ENCODE measurements around the gene AGTRAP. TPM values are rescaled to one million over a fixed set of nuclear protein-coding genes. Genes with fewer than 3 reads are reported as not detected.

Gene AGTRAP
- total RNA-seq, 2 experiments from 2014 or later = 21.3 to 21.8 TPM

- ATAC-seq (ENCODE audit: poor library complexity) (no peak), DNase-seq (no peak)
- Histone ChIP-seq H3K27ac (ENCODE audit: low read depth in 1 of 2, low read length in 2 of 2) (no peak overlapping the region), H3K9me3 (ENCODE audit: control insufficient read depth in 1 of 2, insufficient read depth in 1 of 2, low read length in 2 of 2) (no peaks in the 10 kb centered on the region), H3K4me3 (ENCODE audit: low read length) (no peak overlapping the region), H3K4me1 (ENCODE audit: insufficient read depth, low read length) (no peaks in the 10 kb centered on the region), H3K27me3 (ENCODE audit: control insufficient read depth in 1 of 2, insufficient read depth in 2 of 2, low read length in 2 of 2) (peaks cover 5 to 13% of the 10 kb centered on the region in 2 experiments), H3K36me3 (ENCODE audit: insufficient read depth, low read length) (no peaks in the 10 kb centered on the region)
- Mint-ChIP-seq H3K4me1 (ENCODE audit: low read depth) (no peaks in the 10 kb centered on the region), H3K36me3 (ENCODE audit: low read depth) (no peaks in the 10 kb centered on the region), H3K27me3 (peaks cover 13% of the 10 kb centered on the region), H3K9me3 (no peaks in the 10 kb centered on the region), H3K4me3 (no peak overlapping the region), H3K27ac (no peak overlapping the region)
- no peak for TF ChIP-seq CTCF (IDR thresholded peaks at IDR 0.05)
- intact Hi-C loops (cut with DNase I, micrococcal nuclease) = no loop called here
- ChIA-PET POLR2A (no interaction called here), CTCF (interaction anchor here (1.4 kb wide), 1 partner anchor 42 kb away, joined by 6 read pairs; the partner anchor contains the start of gene FBXO6)
Observed at GRCh38 chr1:11706292-11706691, 29.6 kb upstream of the AGTRAP start.

- ChIA-PET CTCF (no interaction called here), POLR2A (no interaction called here)
- Histone ChIP-seq H3K27ac (ENCODE audit: low read depth in 1 of 2, low read length in 2 of 2) (no peak overlapping the region), H3K9me3 (ENCODE audit: control insufficient read depth in 1 of 2, insufficient read depth in 1 of 2, low read length in 2 of 2) (no peaks in the 10 kb centered on the region), H3K4me3 (ENCODE audit: low read length) (no peak overlapping the region), H3K4me1 (ENCODE audit: insufficient read depth, low read length) (no peaks in the 10 kb centered on the region), H3K36me3 (ENCODE audit: insufficient read depth, low read length) (no peaks in the 10 kb centered on the region), H3K27me3 (ENCODE audit: control insufficient read depth in 1 of 2, insufficient read depth in 2 of 2, low read length in 2 of 2) (peaks cover 2 to 16% of the 10 kb centered on the region in 2 experiments)
- no peak overlapping the region for H3K4me3 Mint-ChIP-seq
- intact Hi-C loops (cut with DNase I, micrococcal nuclease) = no loop called here
- H3K9me3 Mint-ChIP-seq = no peaks in the 10 kb centered on the region
- ATAC-seq (ENCODE audit: poor library complexity) (no peak), DNase-seq (no peak)
- H3K27ac Mint-ChIP-seq = no peak overlapping the region
- peaks cover 13% of the 10 kb centered on the region for H3K27me3 Mint-ChIP-seq
- no peak for TF ChIP-seq CTCF (IDR thresholded peaks at IDR 0.05)
- no peaks in the 10 kb centered on the region for H3K36me3 Mint-ChIP-seq (ENCODE audit: low read depth)
- H3K4me1 Mint-ChIP-seq (ENCODE audit: low read depth) = no peaks in the 10 kb centered on the region
Observed at GRCh38 chr1:11707621-11708276, 28.2 kb upstream of the AGTRAP start.

DNA sequence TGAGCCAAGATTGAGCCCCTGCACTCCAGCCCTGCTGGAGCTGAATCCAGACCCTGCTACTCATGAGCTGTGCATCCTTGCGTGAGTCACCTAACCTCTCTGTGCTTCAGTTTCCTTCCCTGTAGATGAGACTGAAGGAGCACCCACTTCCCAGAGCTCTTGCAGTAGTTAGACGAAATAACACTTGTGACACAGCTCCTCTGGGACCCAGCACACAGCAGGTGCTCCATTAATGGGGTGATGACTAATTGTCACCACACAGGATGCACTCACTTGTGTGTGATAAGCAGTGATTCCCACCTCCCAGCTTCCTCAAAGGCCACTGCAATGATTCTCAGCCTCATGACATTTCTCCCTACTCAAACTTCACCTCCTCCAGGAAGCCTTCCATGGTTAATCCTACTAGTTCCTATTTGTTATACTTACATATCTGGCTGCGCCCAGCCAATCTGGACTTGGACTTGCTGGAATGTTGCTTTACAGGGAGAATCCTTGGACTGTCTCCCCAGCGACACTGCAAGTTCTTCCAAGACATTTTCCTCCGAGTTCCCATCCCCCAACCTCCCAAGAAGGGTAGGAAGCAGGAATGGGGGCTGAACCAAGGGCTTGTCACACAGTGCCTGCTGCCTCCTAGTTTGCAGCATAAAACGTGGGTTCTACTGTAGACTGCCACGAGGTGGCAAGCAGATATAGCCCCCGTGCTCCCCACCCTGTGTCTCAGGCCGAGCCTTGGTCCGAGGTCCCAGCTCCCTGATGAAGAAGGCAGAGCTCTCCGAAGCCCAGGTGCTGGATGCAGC, 27.2 kb upstream of the AGTRAP start:
- Mint-ChIP-seq H3K27ac (no peak overlapping the region), H3K9me3 (no peaks in the 10 kb centered on the region), H3K4me1 (ENCODE audit: low read depth) (no peaks in the 10 kb centered on the region), H3K27me3 (peaks cover 5% of the 10 kb centered on the region), H3K4me3 (no peak overlapping the region), H3K36me3 (ENCODE audit: low read depth) (no peaks in the 10 kb centered on the region)
- Histone ChIP-seq H3K4me3 (ENCODE audit: low read length) (no peak overlapping the region), H3K36me3 (ENCODE audit: insufficient read depth, low read length) (no peaks in the 10 kb centered on the region), H3K9me3 (ENCODE audit: control insufficient read depth in 1 of 2, insufficient read depth in 1 of 2, low read length in 2 of 2) (no peaks in the 10 kb centered on the region), H3K27ac (ENCODE audit: low read depth in 1 of 2, low read length in 2 of 2) (no peak overlapping the region), H3K27me3 (ENCODE audit: control insufficient read depth in 1 of 2, insufficient read depth in 2 of 2, low read length in 2 of 2) (peaks cover 0 to 12% of the 10 kb centered on the region in 2 experiments), H3K4me1 (ENCODE audit: insufficient read depth, low read length) (no peaks in the 10 kb centered on the region)
- ChIA-PET POLR2A (no interaction called here), CTCF (no interaction called here)
- no peak for TF ChIP-seq CTCF (IDR thresholded peaks at IDR 0.05)
- intact Hi-C loops (cut with DNase I, micrococcal nuclease) = no loop called here
- DNase-seq (peak in 1 of 14 experiments; percentile 44), ATAC-seq (ENCODE audit: poor library complexity) (no peak)

Data from CD4-positive, alpha-beta T cell (primary cell).